ENCODE measurements around the gene APCDD1L.
"Not testable (repeated sequence)": the region's sequence is repeated elsewhere in the genome, so short reads cannot be mapped to it uniquely, and the experiment has no call there.

The APCDD1L gene

DNA sequence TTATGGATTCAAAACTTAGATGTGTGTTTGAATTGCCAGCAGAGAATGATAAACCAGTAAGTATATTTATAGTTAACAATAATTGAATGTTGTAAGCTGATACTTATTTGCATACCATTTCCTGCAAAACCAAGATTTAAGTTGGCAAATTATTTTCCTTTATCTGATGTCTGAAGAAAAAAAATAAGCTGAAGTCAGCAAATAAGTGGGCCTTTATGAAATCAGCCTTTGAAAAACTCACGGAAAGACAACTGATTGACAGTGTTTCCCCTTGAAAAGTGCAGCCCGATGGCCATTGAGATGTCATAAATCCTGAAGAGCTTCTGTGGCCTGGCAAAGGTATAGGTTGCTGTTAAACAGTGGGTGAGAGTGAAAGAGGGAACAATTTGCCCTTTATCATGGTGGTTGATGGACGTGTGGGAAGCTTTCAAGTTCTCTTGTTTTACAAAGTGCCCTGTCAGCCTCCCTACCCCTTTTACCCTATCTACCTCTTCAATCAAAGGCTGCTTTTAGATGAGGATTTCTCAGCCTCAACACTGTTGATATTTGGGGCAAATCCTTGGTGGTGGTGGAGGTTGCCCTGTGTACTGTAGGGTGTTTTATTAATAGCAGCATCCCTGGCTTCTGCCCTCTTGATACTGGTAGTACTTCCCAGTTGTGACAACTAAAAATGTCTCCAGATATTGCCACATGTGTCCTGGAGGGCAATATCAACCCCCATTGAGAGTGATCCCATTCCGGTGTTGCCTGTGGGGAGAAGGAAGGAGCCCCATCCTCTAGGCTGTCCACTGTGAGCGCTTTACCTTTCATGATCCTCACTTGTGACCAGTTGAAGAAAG lies 76.0 kb downstream of the APCDD1L start:
- Mint-ChIP-seq H3K9me3 (no peaks in the 10 kb centered on the region), H3K36me3 (peaks cover 61% of the 10 kb centered on the region), H3K27me3 (no peaks in the 10 kb centered on the region), H3K27ac (peak overlapping the region; percentile 22), H3K4me1 (peaks cover 27% of the 10 kb centered on the region), H3K4me3 (no peak overlapping the region)
- no peak for ATAC-seq

DNA sequence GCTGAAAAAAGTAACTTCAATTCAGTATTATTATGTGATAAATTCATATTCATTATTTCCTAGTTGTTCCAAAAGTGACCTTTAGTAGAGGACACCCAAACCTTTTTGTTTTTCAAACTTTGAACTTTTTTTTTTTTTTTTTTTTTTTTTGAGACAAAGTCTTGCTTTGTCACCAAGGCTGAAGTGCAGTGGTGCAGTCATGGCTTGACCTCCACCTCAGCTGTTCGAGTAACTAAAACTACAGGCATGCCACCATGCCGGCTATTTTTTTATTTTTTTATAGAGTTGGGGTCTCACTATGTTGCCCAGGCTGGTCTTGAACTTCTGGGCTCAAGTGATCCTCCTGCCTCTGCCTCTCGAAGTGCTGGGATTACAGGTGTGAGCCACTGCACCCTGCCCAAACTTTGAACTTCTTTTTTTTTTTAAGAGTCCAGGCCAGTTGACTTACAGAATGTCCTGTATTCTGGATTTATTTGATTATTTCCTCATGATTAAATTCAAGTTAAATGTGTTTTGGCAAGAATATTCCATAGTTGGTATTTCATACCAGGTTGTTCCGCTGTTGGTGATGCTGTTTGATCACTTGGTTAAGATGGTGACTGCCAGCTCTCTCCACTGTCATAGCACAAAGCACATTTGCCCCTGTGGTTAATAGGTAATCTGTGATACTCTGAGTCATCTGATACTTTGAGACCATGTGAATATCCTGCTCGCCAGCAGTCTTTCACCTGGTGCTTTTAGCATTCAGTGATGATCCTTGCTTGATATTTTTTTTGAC lies 78.1 kb downstream of the APCDD1L start:
- Mint-ChIP-seq H3K36me3 (peaks cover 47% of the 10 kb centered on the region), H3K27me3 (no peaks in the 10 kb centered on the region), H3K9me3 (no peaks in the 10 kb centered on the region), H3K27ac (peak overlapping the region; percentile 44), H3K4me1 (peaks cover 42% of the 10 kb centered on the region), H3K4me3 (no peak overlapping the region)
- ATAC-seq, result no peak

DNA sequence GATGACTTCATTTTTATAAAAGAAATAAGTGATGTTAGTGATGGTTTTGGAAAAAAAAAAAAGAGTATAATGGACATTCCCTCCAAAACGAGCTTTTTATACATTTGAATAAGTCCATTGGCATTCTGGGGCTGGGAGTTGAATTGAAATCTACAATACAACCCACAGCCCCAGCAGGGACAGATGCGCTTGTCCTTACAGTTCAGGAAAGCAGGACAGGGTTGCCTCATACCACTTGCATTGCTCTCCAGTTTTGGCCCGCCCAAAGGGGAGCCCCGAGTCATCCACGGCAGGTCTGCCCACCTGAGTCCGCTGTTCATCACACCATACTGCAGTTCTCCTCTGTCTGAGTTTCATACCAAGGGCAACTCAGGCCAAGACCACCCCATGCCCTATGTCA lies 80.0 kb downstream of the APCDD1L start:
- no peak overlapping the region for H3K4me3 Mint-ChIP-seq
- H3K36me3 Mint-ChIP-seq, result peaks cover 41% of the 10 kb centered on the region
- H3K9me3 Mint-ChIP-seq, result no peaks in the 10 kb centered on the region
- ATAC-seq, result no peak
- H3K4me1 Mint-ChIP-seq, result peaks cover 48% of the 10 kb centered on the region
- no peaks in the 10 kb centered on the region for H3K27me3 Mint-ChIP-seq
- no peak overlapping the region for H3K27ac Mint-ChIP-seq

DNA sequence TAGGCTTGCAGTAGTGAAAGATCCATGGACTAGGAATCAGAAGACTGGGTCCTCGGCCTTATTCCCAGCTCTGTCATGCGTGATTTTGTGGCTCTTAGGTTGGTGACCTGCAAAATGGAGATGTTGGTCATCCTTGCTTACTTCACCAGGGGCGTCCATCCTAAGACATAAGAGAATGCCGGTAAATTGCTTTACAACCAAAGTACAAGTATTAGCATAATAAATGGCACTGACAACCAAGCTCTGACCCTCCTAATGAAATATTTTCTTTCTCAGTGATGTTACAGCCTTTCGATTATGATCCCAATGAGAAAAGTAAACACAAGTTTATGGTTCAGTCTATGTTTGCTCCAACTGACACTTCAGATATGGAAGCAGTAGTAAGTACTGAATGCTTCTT lies 80.9 kb downstream of the APCDD1L start:
- Mint-ChIP-seq H3K27me3 (no peaks in the 10 kb centered on the region), H3K9me3 (no peaks in the 10 kb centered on the region), H3K36me3 (peaks cover 35% of the 10 kb centered on the region), H3K27ac (no peak overlapping the region), H3K4me3 (no peak overlapping the region), H3K4me1 (peaks cover 46% of the 10 kb centered on the region)
- ATAC-seq, result no peak

DNA sequence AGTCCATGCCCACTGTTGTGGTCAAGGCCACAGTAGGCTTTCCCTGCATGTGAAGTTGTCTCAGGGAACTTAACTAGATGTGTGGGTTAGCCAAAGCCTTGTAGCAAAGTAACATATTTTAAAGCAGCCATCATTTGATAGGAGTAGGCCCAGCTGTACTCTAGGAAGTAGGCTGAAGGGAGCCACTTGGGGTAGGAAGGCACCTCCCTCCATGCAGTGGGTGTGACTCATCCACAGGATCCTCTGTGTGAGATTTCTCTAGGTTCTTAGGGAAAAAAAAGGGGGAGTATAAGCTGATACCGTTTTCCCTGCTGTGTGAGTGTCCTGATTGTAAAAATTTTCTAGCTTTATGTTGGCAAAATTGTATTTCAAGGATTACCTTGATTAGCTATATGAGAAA lies 81.4 kb downstream of the APCDD1L start:
- H3K9me3 Mint-ChIP-seq, result no peaks in the 10 kb centered on the region
- peaks cover 35% of the 10 kb centered on the region for H3K36me3 Mint-ChIP-seq
- H3K27ac Mint-ChIP-seq, result peak overlapping the region; percentile 51
- no peak for ATAC-seq
- H3K27me3 Mint-ChIP-seq, result no peaks in the 10 kb centered on the region
- H3K4me3 Mint-ChIP-seq, result no peak overlapping the region
- H3K4me1 Mint-ChIP-seq, result peaks cover 42% of the 10 kb centered on the region

DNA sequence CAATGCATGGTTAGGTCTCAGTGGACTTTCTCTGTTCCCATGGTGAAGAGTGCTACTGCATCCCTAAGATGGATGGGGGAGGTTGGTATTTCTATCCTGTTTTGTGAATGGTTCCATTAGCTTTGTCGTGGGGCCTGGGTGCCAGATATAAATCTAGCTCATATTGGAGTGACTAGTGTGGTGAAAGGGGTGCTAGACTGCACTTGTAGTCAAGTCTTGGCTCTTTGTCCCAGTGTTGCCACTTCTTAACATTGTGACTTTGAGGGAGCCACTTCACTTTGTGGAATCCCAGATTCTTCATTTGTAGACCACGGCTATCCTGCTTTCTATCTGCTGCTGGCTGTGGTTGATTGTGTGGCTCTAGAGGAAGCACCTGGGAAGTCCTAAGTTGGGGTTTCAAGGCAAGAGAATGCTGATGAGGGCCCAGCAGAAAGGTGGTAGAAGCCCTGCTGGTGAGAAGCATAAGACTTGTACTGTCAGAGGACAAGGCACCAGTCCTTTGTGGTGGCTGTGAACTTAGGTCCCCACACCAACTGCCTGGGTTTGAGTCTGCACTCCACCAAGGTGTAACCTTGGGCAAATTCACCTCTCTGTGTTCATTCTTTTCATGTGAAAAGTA lies 82.1 kb downstream of the APCDD1L start:
- no peak for ATAC-seq
- Mint-ChIP-seq H3K9me3 (no peaks in the 10 kb centered on the region), H3K27ac (peak overlapping the region; percentile 51), H3K4me3 (no peak overlapping the region), H3K36me3 (peaks cover 31% of the 10 kb centered on the region), H3K27me3 (no peaks in the 10 kb centered on the region), H3K4me1 (peaks cover 35% of the 10 kb centered on the region)

DNA sequence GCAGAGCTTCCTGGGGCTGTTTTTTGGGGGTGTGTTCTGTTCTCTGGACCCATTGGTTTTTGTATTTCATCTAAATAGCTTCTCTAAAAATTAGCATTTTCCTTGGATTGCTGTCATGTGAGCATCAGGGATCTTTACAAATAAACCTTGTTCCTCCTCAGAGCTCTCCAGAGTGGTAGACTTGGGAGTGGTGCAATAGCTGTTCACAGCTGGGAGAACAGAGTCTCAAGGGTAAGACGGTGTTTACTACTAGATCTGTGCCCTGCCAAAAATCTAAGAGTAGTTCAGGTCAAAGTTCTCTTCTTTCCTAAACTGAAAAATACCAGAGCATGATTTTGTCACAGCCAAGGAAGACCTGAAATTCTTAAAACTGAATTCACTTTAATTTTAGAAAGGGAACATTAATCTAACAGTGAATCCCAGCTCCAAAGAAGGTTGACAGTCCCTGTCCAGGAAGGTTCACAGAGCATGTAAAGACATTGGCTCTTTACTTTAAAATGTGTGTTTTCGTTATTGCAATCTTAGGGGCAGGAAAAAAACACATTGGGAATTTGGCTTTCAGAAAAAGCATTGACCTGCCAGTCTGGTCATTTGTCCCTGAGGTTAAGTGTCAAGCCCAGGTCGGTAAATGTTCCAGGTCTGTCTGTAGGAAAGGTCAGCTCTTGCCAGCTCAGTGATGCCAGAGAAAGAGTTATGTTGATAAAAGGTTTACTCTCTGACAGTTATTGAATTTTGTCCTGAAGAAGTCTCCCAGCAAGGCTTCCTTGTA lies 82.8 kb downstream of the APCDD1L start:
- Mint-ChIP-seq H3K36me3 (peaks cover 25% of the 10 kb centered on the region), H3K4me3 (no peak overlapping the region), H3K9me3 (no peaks in the 10 kb centered on the region), H3K27me3 (no peaks in the 10 kb centered on the region), H3K27ac (peak overlapping the region; percentile 51), H3K4me1 (peaks cover 28% of the 10 kb centered on the region)
- no peak for ATAC-seq

DNA sequence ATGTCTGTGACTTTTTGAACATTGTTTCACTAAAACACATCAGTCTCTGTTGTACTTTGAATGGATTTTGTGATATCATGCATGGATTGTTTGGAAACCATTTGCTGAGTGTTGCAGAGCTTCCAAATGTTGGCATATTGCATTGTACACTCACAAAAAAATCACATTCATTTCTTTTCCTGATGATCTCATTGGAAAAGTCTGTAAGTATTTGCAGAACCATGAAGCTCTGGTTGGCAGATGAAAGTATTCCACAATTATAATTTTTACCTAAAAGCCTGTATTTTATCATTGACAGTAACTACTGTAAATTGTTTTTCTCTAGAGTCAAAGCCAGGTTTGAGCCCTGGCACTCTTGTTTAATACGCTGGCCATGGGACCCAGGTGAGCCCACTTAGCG lies 84.1 kb downstream of the APCDD1L start:
- peaks cover 23% of the 10 kb centered on the region for H3K36me3 Mint-ChIP-seq
- no peak overlapping the region for H3K4me3 Mint-ChIP-seq
- no peak for ATAC-seq
- H3K9me3 Mint-ChIP-seq, result no peaks in the 10 kb centered on the region
- peaks cover 25% of the 10 kb centered on the region for H3K4me1 Mint-ChIP-seq
- no peaks in the 10 kb centered on the region for H3K27me3 Mint-ChIP-seq
- H3K27ac Mint-ChIP-seq, result no peak overlapping the region

DNA sequence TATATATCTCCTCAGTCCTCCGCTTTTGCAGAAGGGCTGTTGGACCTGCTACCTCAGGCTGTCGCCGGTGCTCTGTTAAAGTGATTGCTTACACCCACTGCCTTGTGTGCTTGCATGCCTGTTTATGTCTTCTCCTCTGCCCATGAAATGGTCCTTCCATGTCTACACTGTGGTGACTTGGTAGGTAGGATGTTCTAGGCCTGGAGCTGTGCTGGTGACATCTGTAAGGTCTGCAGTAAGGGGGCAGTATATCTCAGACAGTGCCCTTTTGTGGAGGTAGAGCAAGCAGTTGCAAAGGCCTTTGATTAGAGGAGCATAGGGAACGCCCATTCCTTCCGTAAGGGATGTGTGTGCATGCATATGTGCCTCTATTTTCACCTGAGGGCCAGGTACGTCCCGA lies 85.9 kb downstream of the APCDD1L start:
- no peak for ATAC-seq
- Mint-ChIP-seq H3K27me3 (no peaks in the 10 kb centered on the region), H3K27ac (no peak overlapping the region), H3K36me3 (peaks cover 17% of the 10 kb centered on the region), H3K9me3 (no peaks in the 10 kb centered on the region), H3K4me1 (peaks cover 26% of the 10 kb centered on the region), H3K4me3 (no peak overlapping the region)

DNA sequence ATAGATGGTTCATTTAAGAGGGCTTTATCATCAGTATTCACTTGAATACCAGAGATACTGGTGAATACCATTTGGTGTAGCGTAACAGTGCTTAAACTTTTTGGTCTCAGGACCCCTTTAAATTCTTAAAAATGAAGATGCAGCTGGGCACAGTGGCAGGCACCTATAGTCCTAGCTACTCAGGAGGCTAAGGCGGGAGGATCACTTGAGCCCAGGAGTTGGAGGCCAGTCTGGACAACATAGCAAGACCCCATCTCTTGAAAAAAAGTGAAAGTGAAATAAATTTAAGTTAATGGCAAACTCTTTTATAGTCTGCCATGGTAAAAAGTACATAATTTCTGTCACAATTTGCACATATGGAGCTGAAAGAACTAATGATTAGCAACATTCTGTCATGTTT lies 86.8 kb downstream of the APCDD1L start:
- Mint-ChIP-seq H3K27ac (no peak overlapping the region), H3K4me1 (peaks cover 24% of the 10 kb centered on the region), H3K4me3 (no peak overlapping the region), H3K36me3 (peaks cover 21% of the 10 kb centered on the region), H3K27me3 (no peaks in the 10 kb centered on the region), H3K9me3 (no peaks in the 10 kb centered on the region)
- no peak for ATAC-seq

DNA sequence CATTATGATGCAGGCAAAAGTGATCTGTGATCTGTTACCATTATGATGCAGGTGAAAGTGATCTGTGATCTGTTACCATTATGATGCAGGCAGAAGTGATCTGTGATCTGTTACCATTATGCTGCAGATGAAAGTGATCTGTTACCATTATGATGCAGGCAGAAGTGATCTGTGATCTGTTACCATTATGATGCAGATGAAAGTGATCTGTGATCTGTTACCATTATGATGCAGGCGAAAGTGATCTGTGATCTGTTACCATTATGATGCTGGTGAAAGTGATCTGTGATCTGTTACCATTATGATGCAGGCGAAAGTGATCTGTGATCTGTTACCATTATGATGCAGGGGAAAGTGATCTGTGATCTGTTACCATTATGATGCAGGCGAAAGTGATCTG lies 87.6 kb downstream of the APCDD1L start:
- not testable (repeated sequence) for ATAC-seq, H3K9me3 Mint-ChIP-seq, H3K27me3 Mint-ChIP-seq, H3K4me3 Mint-ChIP-seq, H3K27ac Mint-ChIP-seq
- Mint-ChIP-seq H3K36me3 (peaks cover 21% of the 10 kb centered on the region), H3K4me1 (peaks cover 16% of the 10 kb centered on the region)

DNA sequence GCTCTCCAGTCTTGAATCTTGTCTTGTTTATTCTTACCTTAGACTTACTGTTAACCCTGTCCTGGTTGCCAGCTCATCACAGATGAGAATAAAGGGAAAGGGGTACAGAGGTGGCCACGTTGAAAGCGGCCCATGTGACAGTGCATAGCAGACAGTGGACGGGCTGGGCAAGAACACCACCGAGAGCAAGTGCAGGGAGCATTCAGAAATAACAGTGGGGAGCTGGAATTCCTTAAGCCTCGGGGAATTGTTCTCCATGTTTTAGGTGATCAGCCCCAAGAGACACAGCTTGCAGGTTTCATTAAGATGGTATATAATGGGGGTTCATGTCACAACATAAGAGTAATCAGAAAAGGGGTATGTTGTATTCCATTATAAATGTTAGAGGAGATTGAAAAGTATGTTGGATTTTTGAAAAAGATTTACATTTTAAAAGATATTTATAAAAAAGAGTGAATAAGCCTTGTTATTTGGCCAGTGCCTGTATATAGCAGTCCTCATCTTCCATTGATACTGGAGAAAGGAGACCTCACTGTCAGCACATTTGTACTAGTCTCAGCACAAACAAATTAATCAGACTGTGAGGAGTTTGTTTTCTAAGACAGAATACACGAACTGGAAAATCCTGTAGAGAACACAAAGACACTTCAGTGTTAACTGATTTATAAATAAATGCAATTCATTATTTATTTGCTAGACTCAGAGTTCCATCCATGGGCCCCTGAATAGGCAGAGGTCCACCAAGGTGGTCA lies 90.8 kb downstream of the APCDD1L start:
- no peaks in the 10 kb centered on the region for H3K27me3 Mint-ChIP-seq
- H3K9me3 Mint-ChIP-seq, result no peaks in the 10 kb centered on the region
- peaks cover 5% of the 10 kb centered on the region for H3K4me1 Mint-ChIP-seq
- H3K36me3 Mint-ChIP-seq, result peaks cover 26% of the 10 kb centered on the region
- ATAC-seq, result no peak
- no peak overlapping the region for H3K4me3 Mint-ChIP-seq
- no peak overlapping the region for H3K27ac Mint-ChIP-seq

DNA sequence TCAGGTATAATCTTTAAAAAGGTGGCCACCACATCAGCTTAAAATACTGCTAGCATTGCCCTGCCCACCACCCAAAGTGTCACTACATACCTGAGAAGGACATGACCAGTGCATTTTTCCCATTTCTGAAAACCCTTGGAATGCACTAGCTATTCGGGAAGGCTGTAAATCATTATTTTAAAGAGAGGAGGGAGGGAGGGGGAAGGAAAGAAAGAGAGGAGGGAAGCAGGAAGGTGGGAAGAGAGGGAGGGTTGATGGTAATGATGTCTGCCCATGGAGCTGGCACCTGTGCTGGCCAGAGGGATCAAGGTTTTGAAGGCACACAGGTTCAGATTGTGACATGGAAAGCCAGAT lies 93.7 kb downstream of the APCDD1L start:
- H3K27ac Mint-ChIP-seq, result no peak overlapping the region
- no peak overlapping the region for H3K4me3 Mint-ChIP-seq
- no peaks in the 10 kb centered on the region for H3K9me3 Mint-ChIP-seq
- peaks cover 38% of the 10 kb centered on the region for H3K36me3 Mint-ChIP-seq
- no peaks in the 10 kb centered on the region for H3K27me3 Mint-ChIP-seq
- peaks cover 16% of the 10 kb centered on the region for H3K4me1 Mint-ChIP-seq
- no peak for ATAC-seq

DNA sequence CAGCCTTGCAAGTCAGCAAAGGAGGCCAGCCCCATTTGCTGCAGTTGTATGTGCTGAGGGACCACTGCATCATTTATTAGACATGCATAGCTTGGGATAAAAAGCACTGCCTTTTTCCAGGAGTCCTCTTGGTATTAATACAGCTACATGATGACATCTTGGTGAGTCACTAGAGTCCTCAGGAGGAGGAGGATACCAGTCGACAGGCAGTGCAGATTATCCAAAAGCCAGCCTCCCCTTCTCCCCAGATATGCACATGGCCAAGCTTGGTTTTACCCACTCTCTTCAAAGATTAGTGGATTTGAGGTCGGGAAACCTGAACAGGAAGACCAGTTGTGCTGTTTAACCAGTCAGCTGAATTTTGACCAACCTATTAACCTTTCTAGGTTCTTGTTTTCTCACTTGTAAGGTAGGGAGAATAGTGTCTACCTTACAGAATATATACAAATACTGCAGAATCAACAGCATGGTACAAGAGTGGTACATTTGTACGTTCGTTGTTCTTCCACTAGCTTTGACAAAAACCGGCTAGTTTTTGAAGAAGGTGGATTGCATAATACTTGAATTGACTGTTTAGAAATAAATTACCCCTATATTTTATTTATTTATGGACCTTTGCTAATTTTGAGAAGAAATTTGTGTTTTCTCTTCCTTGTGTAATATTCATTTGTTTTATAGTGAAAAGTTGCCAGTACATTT lies 94.3 kb downstream of the APCDD1L start:
- H3K4me3 Mint-ChIP-seq, result no peak overlapping the region
- H3K36me3 Mint-ChIP-seq, result peaks cover 42% of the 10 kb centered on the region
- no peaks in the 10 kb centered on the region for H3K27me3 Mint-ChIP-seq
- H3K4me1 Mint-ChIP-seq, result peaks cover 22% of the 10 kb centered on the region
- no peaks in the 10 kb centered on the region for H3K9me3 Mint-ChIP-seq
- no peak for ATAC-seq
- H3K27ac Mint-ChIP-seq, result no peak overlapping the region

Data from stimulated activated memory B cell treated with anti-CD40 and anti-IgM and Interleukin-4, amounts not matched to agents 10 μg/mL and 1 μg/mL and 100 μg/mL, for 72 hours (primary cell).